GM21529 (cell line): ENCODE results near the gene PTPRE.

Experiments used
- ATAC-seq: cut with Tn5 transposase; IDR thresholded peaks from one replicate; pipeline ENCODE4 v1.9.1; 2021; ENCODE audit not compliant: unreplicated experiment

Gene PTPRE

DNA sequence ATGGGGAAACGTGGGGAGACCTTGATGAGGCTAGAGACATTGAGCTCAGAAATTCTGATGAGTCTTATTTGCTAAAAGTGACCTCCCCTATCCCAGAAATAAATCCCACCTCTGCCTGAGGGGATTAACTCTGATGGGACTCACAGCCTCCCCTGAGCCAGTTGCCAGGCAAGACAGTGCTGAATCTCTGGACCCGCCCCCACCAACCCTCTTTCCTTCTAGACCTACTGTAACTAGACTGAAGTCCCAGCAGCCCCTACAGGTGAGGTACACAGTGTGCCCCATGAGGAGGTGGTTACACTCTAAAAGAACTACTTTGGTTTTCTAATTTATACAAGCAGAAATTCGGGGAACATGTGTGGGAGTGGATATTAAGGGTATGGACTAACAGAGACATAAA is 42.9 kb downstream of the PTPRE start:
- ATAC-seq: no peak

GRCh38 chr10:127951861-127952574 is 45.1 kb downstream of the PTPRE start:
- ATAC-seq: no peak

GRCh38 chr10:127952575-127952869 is 45.6 kb downstream of the PTPRE start:
- ATAC-seq: no peak

- no peak for ATAC-seq
Measured at GRCh38 chr10:127952918-127953317, 46.0 kb downstream of the PTPRE start.

- no peak for ATAC-seq
Measured at GRCh38 chr10:127953876-127954275, 47.0 kb downstream of the PTPRE start.

- ATAC-seq: no peak
Measured at GRCh38 chr10:127959428-127959827, 52.5 kb downstream of the PTPRE start.

- no peak for ATAC-seq
Measured at GRCh38 chr10:127961071-127961470, 54.2 kb downstream of the PTPRE start.

GRCh38 chr10:127962205-127962604 is 55.3 kb downstream of the PTPRE start:
- ATAC-seq: no peak

- no peak for ATAC-seq
Measured at GRCh38 chr10:127963136-127963535, 56.2 kb downstream of the PTPRE start.

DNA sequence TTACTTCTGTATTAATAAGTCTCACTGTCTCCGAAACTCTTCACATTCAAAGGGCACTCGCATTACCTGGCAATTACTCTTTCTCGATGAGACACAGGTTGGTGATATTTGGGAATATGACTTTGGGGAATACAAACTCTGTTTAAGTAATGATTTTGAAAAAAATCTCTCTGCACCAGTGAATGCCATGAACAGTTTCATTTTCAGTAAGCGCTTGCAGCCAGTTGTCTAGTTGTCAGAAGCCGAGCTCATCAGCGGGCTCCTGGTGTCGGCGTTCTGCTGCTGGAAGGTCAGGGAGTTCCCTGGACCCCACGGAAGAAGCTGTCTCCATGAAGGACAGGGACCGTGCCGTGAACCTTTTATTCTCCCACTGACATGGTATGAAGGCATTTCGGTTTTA is 57.7 kb downstream of the PTPRE start:
- ATAC-seq: no peak

DNA sequence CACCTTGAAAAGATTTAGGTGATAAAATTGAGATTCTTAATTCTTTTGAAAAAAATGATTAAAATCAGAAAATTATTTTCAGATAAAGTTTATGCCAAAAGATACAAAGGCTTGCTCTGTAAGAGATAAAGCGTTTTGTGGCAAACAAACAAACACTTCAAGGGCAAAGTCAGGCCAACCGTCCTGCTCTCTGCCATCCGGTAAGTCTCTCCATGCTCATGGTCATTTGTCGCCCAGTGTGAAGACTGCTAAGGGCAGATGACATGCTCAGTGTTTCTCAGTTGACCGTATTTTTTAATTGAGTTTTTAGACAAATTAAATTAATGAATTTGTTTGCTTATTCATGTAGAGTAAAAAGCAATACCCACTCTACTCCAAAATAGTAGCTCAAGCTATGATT is 60.0 kb downstream of the PTPRE start:
- ATAC-seq: no peak

GRCh38 chr10:127968027-127968441 is 61.1 kb downstream of the PTPRE start:
- ATAC-seq: no peak

DNA sequence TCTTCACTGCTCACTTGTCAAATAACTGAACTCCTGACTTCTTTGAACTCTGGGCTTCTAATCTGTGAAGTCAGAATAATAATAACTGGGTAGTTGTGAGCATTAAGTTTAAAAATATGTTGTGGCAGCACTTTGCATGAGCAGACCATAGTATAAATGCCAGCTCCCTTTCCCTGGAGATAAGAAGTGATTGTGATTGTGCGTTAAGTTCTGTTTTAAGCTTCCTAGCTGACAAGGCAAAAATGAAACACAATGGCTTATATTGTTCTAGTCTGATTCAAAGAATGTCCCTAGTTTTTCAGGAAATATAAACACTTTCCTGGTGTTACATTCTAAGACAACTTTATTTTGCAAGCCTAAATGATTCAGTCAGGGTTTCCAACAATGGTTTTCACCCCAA is 61.8 kb downstream of the PTPRE start:
- ATAC-seq: no peak

DNA sequence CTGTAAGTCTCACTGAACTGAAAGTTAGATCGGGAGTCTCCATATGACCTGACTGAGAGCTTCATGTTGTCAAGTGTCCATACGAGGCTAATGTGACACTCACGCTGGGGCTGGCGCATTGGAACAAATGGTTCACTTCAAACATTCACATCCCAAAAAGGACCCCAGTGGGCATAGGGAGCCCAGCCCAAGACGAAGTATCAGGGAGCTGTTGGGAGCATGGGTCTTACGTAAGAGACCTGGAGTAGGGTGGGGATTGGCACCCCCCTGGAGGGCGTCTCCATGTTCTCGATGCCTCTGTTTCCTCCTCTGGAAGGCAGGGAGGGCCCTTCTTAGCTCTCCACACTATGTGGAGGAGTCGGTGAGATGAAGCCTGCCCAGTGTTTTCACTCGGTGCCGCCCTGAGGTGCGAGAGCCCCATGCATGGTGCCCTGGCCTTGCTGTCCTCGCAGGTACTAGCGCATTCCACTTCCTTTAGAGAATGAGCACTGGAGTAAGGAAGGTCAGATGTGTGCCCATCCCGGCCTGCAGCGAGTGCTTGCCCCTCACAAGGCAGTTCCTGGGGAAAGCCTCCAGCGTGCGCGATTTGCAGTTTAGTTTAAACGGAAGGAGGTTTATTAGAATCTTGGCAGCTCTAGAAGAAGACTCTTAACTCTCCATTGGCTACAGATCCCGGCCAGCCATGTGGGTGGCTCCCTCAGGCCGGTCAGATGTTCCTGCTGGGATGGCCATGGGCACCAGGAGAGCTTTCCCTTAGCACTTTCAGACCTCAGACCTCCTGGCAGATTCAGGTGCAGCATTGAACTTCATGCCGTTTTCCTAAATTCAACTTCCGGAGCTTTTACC is 64.4 kb downstream of the PTPRE start:
- ATAC-seq: no peak

DNA sequence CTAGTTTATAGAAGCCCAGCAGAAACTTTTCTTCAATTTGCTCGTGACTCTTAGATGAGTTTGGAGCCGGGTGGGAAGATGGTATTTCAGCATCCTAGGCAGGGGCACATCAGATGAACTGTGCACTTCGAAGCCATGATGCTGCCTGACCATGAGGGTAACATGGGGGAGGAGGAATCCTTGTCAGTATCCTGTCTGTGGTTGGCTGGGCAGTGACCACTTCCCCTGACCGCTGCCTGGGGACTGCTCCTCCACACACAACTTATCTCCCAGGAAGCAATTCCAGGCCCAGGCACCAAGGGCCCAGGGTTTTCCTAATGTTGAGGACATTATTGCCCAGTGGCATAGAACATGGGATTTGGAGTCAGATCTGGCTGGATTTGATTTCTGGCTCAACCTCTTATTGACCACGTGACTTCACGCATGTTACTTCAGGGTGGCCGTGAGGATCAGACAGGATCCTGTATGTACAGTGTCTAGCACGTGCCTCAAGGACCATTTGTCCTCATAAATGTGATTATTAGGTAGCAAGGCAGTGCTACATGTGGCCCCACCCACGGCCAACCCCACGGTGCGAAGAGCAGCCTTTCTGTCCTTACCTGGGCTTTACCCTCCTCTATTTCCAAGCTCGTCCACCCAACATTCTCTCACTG is 65.2 kb downstream of the PTPRE start:
- ATAC-seq: no peak

DNA sequence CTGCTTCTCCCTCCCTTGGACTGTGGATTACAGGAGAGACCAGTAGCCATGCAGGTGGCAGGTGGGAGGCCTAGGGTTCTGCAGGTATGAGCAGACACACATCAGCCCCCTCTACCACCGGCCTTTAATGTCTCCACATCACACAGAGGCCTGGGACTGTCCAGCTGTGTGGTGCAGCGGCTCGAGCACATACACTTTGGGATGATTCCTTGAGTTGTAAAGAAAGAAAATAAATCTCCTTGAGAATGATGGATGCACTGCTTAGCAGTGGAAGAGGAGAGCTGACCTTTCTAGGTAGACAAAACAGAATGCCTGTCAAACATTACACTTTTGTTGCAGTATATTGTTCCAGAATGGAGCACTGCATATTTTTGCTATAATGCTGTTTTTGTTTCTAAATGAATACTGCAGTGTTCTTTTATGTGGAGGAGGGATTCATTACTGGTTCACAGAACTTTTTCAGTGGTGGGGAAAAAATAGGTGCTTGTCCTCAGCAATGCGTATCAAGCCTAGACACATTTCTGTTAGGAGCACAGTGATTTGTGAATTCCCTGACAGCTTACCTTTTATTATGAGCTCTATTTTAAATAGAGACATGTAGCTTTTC is 66.0 kb downstream of the PTPRE start:
- ATAC-seq: no peak

DNA sequence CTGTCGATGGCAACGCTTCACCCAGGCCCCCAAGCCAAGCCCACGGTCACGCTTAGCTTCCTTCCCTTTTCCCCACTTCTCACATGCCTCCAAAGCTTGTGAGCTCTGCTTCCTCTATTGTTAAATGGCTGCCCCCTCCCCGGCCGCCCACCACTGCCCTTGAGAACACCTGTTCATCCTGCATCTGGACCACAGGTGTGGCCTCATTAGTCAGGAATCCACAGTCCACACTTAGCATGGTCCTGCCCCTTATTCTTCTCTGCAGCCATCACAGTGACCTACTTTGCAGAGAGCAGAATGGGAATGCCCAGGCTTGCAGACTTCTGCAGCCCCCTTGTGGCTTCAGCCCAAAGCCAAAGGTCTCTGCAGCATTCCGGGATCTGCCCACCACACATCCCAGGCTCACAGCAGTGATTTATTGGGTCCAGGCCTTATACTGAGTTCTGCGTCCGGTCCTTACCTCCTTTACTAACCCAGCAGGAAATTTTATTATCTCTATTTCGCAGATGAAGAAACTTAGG is 66.9 kb downstream of the PTPRE start:
- ATAC-seq: no peak

- no peak for ATAC-seq
Measured at GRCh38 chr10:127974911-127975310, 68.0 kb downstream of the PTPRE start.

DNA sequence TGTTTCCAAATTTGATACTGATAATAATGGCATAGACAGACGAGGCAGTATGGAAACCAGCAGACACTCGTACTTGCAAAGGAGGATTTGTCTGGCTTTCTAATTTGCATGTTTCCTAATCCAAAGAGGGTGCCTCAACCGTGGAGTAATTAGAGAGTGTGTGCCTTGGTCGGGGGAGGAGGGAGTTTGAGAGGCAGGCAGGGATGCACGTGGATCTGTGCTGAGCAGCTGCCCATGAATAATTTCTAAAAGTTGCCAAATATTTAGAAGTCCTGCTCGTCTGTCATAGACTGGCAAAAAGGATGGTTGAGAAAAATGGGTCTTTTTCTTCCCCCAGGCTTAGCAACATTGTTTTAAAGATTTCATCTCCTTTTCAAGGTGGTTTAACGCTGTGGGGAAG is 69.4 kb downstream of the PTPRE start:
- no peak for ATAC-seq

GRCh38 chr10:127976701-127977356 is 69.9 kb downstream of the PTPRE start:
- no peak for ATAC-seq
